H9 (cell line): ENCODE measurements around the gene KRT31. TPM values are rescaled to one million over a fixed set of nuclear protein-coding genes. Genes with fewer than 3 reads are reported as not detected.

Experiments used
- DNase-seq: peaks from one replicate; pipeline ENCODE4 v3.0.0-alpha.2; 2017
- H2AFZ ChIP-seq: one replicate; pipeline ENCODE4 v1.6.1; 2013; ENCODE audit warnings: mild to moderate bottlenecking, low read length, control low read depth, moderate library complexity
- H2AK5ac ChIP-seq: 2 replicates; pipeline ENCODE4 v1.6.1; 2013; ENCODE audit warnings: low read length, control low read depth, mixed read lengths; ENCODE audit not compliant: insufficient read length
- H2BK120ac ChIP-seq: one replicate; pipeline ENCODE4 v1.6.1; 2013; ENCODE audit warnings: low read depth, mild to moderate bottlenecking, low read length, control low read depth, inconsistent platforms; ENCODE audit not compliant: poor library complexity, severe bottlenecking
- H2BK12ac ChIP-seq: 2 replicates; pipeline ENCODE4 v1.6.1; 2013; ENCODE audit warnings: low read length, control low read depth, mixed read lengths, low read depth; ENCODE audit not compliant: insufficient read length
- H2BK15ac ChIP-seq: 2 replicates; pipeline ENCODE4 v1.6.1; 2013; ENCODE audit warnings: low read depth, low read length, control low read depth
- H2BK20ac ChIP-seq: one replicate; pipeline ENCODE4 v1.6.1; 2013; ENCODE audit warnings: low read depth, mild to moderate bottlenecking, low read length, control low read depth, inconsistent platforms; ENCODE audit not compliant: poor library complexity, severe bottlenecking
- H2BK5ac ChIP-seq: 2 replicates; pipeline ENCODE4 v1.6.1; 2013; ENCODE audit warnings: low read length, control low read depth, mixed read lengths; ENCODE audit not compliant: insufficient read length
- H3K14ac ChIP-seq: 2 replicates; pipeline ENCODE4 v1.6.1; 2013; ENCODE audit warnings: low read length, control low read depth; ENCODE audit not compliant: insufficient read depth
- H3K18ac ChIP-seq: 2 replicates; pipeline ENCODE4 v1.6.1; 2013; ENCODE audit warnings: low read depth, mild to moderate bottlenecking, mixed read lengths, low read length, control low read depth; ENCODE audit not compliant: insufficient read length
- H3K23ac ChIP-seq: 2 replicates; pipeline ENCODE4 v1.6.1; 2013; ENCODE audit warnings: low read length, control low read depth, mixed read lengths, low read depth; ENCODE audit not compliant: insufficient read length
- H3K23me2 ChIP-seq: 2 replicates; pipeline ENCODE4 v1.6.1; 2013; ENCODE audit warnings: low read depth, mild to moderate bottlenecking, mixed read lengths, low read length, control low read depth; ENCODE audit not compliant: insufficient read length, poor library complexity, severe bottlenecking
- H3K27ac ChIP-seq: 2 replicates; pipeline ENCODE4 v1.5.1; 2013; ENCODE audit warnings: low read length, control low read depth, mixed read lengths, low read depth; ENCODE audit not compliant: insufficient read length
- H3K27me3 ChIP-seq: 2 replicates; pipeline ENCODE4 v1.6.1; 2013; ENCODE audit warnings: low read length, control low read depth, inconsistent platforms; ENCODE audit not compliant: insufficient read depth
- H3K4ac ChIP-seq: 2 replicates; pipeline ENCODE4 v1.6.1; 2013; ENCODE audit warnings: low read depth, mild to moderate bottlenecking, control low read depth, inconsistent platforms, low read length, moderate library complexity
- H3K4me1 ChIP-seq: 2 replicates; pipeline ENCODE4 v1.6.1; 2013; ENCODE audit warnings: low read length, control low read depth, inconsistent platforms; ENCODE audit not compliant: insufficient read depth
- H3K4me2 ChIP-seq: 2 replicates; pipeline ENCODE4 v1.6.1; 2013; ENCODE audit warnings: low read length, control low read depth, mixed read lengths; ENCODE audit not compliant: insufficient read length, insufficient read depth
- H3K56ac ChIP-seq: 2 replicates; pipeline ENCODE4 v1.6.1; 2013; ENCODE audit warnings: low read depth, mild to moderate bottlenecking, mixed read lengths, low read length, control low read depth; ENCODE audit not compliant: insufficient read length
- H3K79me1 ChIP-seq: 2 replicates; pipeline ENCODE4 v1.6.1; 2013; ENCODE audit warnings: low read depth, mild to moderate bottlenecking, moderate library complexity, low read length, control low read depth, inconsistent platforms; ENCODE audit not compliant: insufficient read depth, poor library complexity, severe bottlenecking
- H3K79me2 ChIP-seq: 2 replicates; pipeline ENCODE4 v1.6.1; 2013; ENCODE audit warnings: low read length, control low read depth, inconsistent platforms; ENCODE audit not compliant: insufficient read depth
- H3K9ac ChIP-seq: 2 replicates; pipeline ENCODE4 v1.6.1; 2013; ENCODE audit warnings: low read length, control low read depth, mixed read lengths; ENCODE audit not compliant: insufficient read length; ENCODE audit errors: extremely low read depth
- H3K9me3 ChIP-seq: one replicate; pipeline ENCODE4 v1.6.1; 2013; ENCODE audit warnings: low read depth, low read length, inconsistent platforms; ENCODE audit not compliant: control insufficient read depth
- H3T11ph ChIP-seq: one replicate; pipeline ENCODE4 v1.6.1; 2013; ENCODE audit warnings: mild to moderate bottlenecking, low read length, control low read depth, inconsistent platforms
- H4K20me1 ChIP-seq: one replicate; pipeline ENCODE4 v1.6.1; 2013; ENCODE audit not compliant: control insufficient read depth, insufficient read length, insufficient read depth
- H4K5ac ChIP-seq: 2 replicates; pipeline ENCODE4 v1.6.1; 2013; ENCODE audit warnings: low read depth, mild to moderate bottlenecking, mixed read lengths, low read length, control low read depth; ENCODE audit not compliant: insufficient read length
- H4K8ac ChIP-seq: replicated peaks from 2 replicates; pipeline ENCODE4 v1.6.1; 2013; ENCODE audit warnings: low read length, control low read depth, mixed read lengths, low read depth; ENCODE audit not compliant: insufficient read length
- H4K91ac ChIP-seq: 2 replicates; pipeline ENCODE4 v1.6.1; 2013; ENCODE audit warnings: low read depth, mild to moderate bottlenecking, moderate library complexity, mixed read lengths, low read length, control low read depth; ENCODE audit not compliant: insufficient read length
- H3K27ac Mint-ChIP-seq, 3 experiments: 2 replicates in 2 of 3; 3 replicates in 1 of 3; pipeline ENCODE4 v1.8.0; 2020 to 2021; ENCODE audit warnings: mixed read lengths in 3 of 3, mild to moderate bottlenecking in 1 of 3, moderate library complexity in 1 of 3
- H3K27me3 Mint-ChIP-seq: 2 replicates; pipeline ENCODE4 v1.8.0; 2021; ENCODE audit warnings: low read depth, mild to moderate bottlenecking, moderate library complexity, mixed read lengths
- H3K36me3 Mint-ChIP-seq, 3 experiments: 2 replicates in 2 of 3; 3 replicates in 1 of 3; pipeline ENCODE4 v1.8.0; 2020 to 2021; ENCODE audit warnings: low read depth in 3 of 3, mixed read lengths in 3 of 3; ENCODE audit not compliant: insufficient read depth in 1 of 3
- H3K4me1 Mint-ChIP-seq, 2 experiments: 2 replicates each; pipeline ENCODE4 v1.8.0; 2020; ENCODE audit warnings: mixed read lengths in 2 of 2
- H3K4me3 Mint-ChIP-seq, 2 experiments: 2 replicates in 1 of 2; 3 replicates in 1 of 2; pipeline ENCODE4 v1.8.0; 2020 to 2021; ENCODE audit warnings: mild to moderate bottlenecking in 2 of 2, mixed read lengths in 2 of 2, moderate library complexity in 1 of 2
- H3K9me3 Mint-ChIP-seq, 2 experiments: 2 replicates in 1 of 2; 3 replicates in 1 of 2; pipeline ENCODE4 v1.8.0; 2020; ENCODE audit warnings: mild to moderate bottlenecking in 2 of 2, mixed read lengths in 2 of 2, moderate library complexity in 1 of 2
- WGBS: extraction: QIAGEN DNeasy Blood & Tissue Kit; methylation state at CpG from one replicate; pipeline ENCODE4 v1.1.7; 2013; ENCODE audit warnings: missing lambda C conversion rate, low lambda C conversion rate, mixed read lengths; ENCODE audit not compliant: insufficient read length; ENCODE audit errors: extremely low coverage; 5-methylcytosine and 5-hydroxymethylcytosine counted together
- total RNA-seq: library from RNA; stranded (reverse); gene quantifications from 2 replicates; pipeline ENCODE4 v1.2.1, GENCODE V29; 2021
- TF ChIP-seq, protein P1 (sequence below): fragments of 200-600 bp; sonication (generic); conservative IDR thresholded peaks from 3 replicates; pipeline ENCODE4 v1.8.0; 2021; ENCODE audit warnings: antibody characterized with exemption, mild to moderate bottlenecking

The KRT31 gene
- total RNA-seq, 1 experiment from 2014 or later, result not detected

DNA sequence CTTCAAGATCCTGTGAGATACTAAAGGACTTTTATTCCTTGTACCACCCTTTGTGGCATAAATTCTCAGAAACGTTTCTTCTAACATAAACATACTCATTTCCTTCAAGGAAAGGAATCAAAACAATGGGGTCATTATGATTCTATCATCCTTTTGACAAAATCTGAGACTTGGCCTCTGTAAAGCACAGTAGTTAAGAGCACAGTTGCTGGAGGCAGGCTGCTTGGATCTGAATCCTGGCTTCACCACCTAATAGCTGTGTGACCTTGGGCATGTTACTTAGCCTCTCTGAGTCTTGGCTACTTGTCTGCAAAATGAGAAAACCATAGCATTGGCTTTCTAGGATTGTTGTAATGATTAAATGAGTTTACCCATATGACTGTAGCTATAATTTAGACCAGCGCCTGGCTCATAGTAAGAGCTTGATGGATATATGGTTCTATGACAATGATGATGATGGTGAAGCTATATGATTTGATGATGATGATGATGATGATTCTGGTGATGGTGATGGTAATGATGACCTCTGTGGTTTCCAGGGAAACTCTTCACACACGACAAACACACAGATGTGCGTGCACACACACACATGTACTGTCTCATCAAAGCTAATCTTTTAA is 6.1 kb upstream of the KRT31 start:
- no peak overlapping the region for H3K27ac Mint-ChIP-seq
- no CpG with 5 or more reads among the region's 4 CpGs for WGBS

More for the DNA sequence above, 6.1 kb upstream of the KRT31 start:
- Mint-ChIP-seq H3K9me3 (no peaks in the 10 kb centered on the region), H3K4me3 (no peak overlapping the region), H3K36me3 (no peaks in the 10 kb centered on the region), H3K4me1 (peaks cover 4% of the 10 kb centered on the region in 2 experiments; a peak in 3 of 4 replicates), H3K27me3 (peaks cover 7% of the 10 kb centered on the region)
- Histone ChIP-seq H3K79me2 (no peaks in the 10 kb centered on the region), H3K14ac (no peak overlapping the region), H3K79me1 (no peaks in the 10 kb centered on the region), H2BK5ac (no peak overlapping the region), H3K27ac (no peak overlapping the region), H2BK12ac (no peak overlapping the region), H3K9ac (no peak overlapping the region), H3K56ac (no peak overlapping the region), H3K4me2 (no peak overlapping the region), H2AFZ (no peak overlapping the region), H3K4me1 (0 out of 2 replicates have a peak, but pooled peaks cover 2% of the 10 kb centered on the region), H3K23me2 (no peaks in the 10 kb centered on the region), H4K20me1 (no peaks in the 10 kb centered on the region), H3K18ac (no peak overlapping the region), H4K5ac (no peak overlapping the region), H3T11ph (no peak overlapping the region), H3K9me3 (no peaks in the 10 kb centered on the region), H4K91ac (no peak overlapping the region), H3K23ac (no peak overlapping the region), H2BK15ac (no peak overlapping the region), H2AK5ac (no peak overlapping the region), H3K27me3 (no peaks in the 10 kb centered on the region), H2BK120ac (no peak overlapping the region), H2BK20ac (no peak overlapping the region), H4K8ac (no peak overlapping the region), H3K4ac (no peak overlapping the region)
- TF ChIP-seq, protein P1, sequence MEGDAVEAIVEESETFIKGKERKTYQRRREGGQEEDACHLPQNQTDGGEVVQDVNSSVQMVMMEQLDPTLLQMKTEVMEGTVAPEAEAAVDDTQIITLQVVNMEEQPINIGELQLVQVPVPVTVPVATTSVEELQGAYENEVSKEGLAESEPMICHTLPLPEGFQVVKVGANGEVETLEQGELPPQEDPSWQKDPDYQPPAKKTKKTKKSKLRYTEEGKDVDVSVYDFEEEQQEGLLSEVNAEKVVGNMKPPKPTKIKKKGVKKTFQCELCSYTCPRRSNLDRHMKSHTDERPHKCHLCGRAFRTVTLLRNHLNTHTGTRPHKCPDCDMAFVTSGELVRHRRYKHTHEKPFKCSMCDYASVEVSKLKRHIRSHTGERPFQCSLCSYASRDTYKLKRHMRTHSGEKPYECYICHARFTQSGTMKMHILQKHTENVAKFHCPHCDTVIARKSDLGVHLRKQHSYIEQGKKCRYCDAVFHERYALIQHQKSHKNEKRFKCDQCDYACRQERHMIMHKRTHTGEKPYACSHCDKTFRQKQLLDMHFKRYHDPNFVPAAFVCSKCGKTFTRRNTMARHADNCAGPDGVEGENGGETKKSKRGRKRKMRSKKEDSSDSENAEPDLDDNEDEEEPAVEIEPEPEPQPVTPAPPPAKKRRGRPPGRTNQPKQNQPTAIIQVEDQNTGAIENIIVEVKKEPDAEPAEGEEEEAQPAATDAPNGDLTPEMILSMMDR, result no peak
- no peak for DNase-seq
